Measurements from ENCODE around the gene ANO10.
"Not testable (repeated sequence)": the region's sequence is repeated elsewhere in the genome, so short reads cannot be mapped to it uniquely, and the experiment has no call there.

The ANO10 gene

DNA sequence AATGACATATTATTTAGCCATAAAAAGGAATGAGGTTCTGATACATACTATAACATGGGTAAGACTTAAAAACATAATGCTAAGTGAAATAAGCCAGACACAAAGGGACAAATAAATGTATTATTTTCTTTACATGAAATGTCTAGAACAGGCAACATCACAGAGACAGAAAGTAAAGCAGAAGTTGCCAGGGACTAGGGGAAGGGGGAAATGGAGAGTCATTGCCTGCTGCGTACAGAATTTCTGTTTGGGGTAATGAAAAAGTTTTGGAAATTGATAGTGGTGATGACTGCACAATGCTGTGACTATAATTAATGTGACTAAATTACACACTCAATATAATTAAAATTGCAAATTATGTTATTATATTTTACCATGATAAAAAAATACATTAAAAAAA lies 99.9 kb downstream of the ANO10 start:
- DNase-seq (ENCODE audit: low read depth in 2 of 2) = no peak

DNA sequence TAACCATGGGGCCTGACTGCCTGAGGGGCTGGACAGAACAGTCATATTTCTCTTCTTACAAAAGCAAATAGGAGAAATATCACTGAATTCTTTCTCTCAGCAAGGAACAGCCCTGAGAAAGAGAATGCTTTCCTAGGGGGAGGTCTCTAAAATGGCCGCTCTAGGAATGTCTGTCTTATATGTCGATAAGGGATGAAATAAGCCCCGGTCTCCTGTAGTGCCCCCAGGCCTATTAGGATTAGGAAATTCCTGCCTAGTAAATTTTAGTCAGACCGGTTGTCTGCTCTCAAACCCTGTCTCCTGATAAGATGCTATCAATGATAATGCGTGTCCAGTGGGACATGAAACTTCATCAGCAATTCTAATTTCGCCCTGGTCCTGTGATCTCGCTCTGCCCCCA lies 103.3 kb downstream of the ANO10 start:
- not testable (repeated sequence) for DNase-seq (ENCODE audit: low read depth in 2 of 2)

DNA sequence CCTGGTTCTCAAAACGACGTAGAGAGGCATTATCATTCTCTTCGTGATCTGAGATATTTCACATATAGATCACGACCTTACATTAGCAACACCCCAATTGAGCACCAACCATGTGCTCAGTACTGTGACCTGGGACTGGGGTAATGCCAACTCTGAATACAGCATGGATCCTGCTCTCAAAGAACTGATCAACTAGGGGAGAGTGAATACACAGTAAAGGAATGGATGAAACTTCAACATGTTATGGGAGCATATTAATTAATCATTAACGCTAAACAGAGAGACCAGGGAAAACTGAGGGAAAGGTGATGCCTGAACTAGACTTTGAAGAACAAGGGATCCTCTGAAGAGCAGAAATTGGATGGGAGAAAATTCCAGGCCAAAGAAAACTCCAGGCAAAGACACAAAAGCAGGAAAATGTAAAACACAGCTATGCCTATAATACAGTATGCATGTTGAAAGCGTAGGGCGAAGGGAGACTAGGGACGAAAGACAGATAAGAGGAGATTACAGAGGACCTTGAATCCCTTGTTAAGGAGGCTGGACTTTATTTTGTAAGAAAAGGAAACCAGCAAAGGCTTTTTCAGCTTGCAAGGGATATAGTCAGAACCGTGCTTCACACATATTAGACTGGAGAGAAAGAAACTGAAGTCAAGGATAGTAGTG lies 105.7 kb downstream of the ANO10 start:
- DNase-seq (ENCODE audit: low read depth in 2 of 2) = no peak

DNA sequence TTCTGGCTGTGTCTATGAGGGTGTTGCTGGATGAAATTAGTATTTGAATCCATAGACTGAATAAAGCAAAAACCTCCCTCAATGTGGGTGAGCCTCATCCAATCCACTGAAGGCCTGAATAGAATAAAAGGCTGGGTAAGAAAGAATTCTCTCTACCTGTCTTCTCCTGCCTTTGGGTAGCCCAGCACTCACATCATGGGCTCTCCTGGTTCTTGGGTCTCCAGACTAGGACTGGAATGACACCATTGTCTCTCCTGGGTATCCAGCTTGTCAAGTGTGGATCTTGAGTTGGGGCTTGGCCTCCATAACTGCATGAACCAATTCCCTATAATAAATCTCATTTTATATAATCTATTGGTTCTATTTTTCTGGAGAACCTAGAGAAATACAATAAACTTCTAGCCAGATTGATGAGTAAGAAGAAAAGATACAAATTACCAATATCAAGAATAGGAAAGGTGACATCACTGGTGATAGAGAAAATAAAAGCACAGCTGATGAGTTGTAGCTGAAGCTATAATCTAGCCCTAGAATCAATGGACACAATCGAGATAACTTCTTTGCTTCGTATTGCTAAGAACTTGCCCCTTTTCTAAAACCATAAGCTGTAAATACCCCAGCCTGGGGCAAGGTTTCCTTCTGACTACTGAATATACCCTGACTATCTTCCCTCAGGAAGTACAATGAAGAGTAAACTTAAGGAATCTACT lies 106.4 kb downstream of the ANO10 start:
- no peak for DNase-seq (ENCODE audit: low read depth in 2 of 2)

DNA sequence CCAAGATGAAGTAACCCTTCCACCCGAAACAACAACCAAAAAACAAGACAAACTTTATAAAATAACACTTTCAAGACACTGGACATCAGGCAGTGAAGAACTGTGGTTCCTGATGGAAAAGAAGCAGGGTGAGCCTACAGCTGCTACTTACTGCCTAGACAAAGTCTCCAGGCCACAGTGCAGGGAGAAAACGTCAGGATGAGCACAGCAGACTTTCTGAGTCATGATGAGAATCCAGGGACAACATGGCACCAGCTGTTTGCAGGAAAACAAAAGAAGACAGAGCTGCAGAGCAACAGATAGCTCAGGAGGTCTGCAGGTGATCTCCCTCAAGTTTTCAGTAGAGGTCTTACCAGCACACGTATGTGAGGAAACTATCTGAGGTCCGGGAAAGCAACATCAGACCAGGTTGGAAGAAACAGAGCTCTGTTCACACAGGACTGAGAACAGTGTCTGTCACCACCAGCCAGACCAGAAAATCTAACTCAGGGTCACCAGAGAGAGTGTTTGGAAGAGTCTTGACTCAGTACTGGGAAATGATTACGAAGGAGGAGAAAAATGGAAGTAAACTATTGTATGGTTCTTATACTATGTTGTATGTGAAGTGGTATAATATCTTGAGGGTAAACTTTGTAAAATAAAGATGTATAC lies 108.9 kb downstream of the ANO10 start:
- no peak for DNase-seq (ENCODE audit: low read depth in 2 of 2)

DNA sequence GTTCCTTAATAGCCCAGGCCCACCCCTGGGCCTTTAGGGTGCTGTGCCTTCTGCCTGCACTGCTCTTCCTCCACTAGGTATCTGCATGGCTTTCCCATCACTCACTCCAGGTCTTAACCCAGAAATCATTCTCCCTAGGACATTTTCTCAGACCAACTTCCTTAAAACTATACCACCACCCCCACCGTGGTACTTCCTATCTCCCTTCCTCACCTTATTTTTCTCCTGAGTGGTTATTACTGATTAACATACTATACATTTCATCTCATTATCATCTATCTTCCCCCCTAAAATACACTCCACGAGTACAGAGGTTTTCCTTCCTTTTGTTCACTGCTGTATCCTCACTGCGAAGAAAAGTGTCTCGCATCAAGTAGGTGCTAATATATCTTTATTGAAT lies 115.2 kb downstream of the ANO10 start:
- no peak for DNase-seq (ENCODE audit: low read depth in 2 of 2)

DNA sequence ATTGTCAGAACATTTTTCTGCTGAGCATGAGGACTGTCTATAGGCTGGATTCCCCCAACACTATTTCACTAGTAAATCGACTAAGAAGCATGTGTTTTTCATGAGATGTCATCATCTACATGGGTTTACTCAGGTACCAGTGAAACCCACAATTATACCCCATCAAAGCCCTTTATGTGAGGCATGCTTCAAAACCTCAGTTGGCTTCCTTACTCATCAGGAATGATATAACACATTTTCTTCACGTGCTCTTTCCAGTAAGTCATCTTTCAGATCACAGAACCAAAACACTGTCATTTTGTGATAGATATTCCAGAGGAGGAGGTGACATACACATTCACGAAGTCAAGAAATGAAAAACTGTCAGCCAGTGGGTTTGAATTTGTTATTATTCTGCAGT lies 116.5 kb downstream of the ANO10 start:
- DNase-seq (ENCODE audit: low read depth in 2 of 2) = no peak

DNA sequence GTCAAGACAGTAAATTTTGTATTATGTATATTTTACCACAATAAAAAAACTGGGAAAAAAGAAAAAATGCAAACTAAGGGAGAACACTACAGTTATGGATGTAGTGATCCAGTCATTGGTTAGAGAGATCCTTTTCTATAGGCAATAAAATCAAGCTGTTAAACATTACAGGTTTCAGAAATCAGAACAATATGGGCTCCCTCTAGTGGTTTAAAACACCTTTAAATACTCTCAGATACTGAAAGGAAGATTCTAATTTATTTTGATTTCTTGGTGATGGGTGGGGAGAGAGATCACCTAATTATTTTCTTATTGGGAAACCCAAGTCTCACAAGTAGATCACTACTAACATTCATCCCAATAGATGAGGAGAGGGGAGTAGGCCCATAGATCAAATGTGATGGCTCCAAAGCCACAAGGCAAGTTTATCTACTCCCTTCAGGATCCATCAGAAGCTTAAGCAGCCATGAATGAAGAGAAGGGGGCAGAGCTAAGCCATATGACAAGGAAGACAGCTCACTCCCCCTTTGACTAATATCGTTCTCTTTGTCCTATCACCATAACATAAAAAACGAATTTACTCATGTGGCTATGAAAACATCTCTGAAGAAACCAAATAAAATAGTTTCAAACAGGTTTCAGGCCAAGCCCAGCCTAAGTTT lies 118.6 kb downstream of the ANO10 start:
- no peak for DNase-seq (ENCODE audit: low read depth in 2 of 2)

DNA sequence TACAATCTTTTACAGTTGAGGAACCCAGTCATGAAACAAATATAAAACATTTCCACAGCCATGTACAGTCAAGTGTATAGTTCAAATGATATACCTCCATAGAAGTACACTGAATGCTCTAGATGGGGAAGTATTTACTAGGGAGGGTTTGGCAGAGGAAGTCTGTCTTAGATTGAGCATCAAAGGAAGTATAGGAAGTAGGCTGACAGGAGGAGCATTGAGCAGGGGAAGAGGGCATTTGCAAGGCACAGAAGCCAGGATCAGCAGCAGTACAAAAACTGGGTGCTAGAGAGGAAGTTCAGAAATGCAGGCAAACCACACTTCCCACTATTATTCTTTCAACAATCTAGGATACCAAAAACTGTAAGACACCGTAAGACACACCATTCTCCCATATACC lies 122.6 kb downstream of the ANO10 start:
- DNase-seq (ENCODE audit: low read depth in 2 of 2) = no peak

DNA sequence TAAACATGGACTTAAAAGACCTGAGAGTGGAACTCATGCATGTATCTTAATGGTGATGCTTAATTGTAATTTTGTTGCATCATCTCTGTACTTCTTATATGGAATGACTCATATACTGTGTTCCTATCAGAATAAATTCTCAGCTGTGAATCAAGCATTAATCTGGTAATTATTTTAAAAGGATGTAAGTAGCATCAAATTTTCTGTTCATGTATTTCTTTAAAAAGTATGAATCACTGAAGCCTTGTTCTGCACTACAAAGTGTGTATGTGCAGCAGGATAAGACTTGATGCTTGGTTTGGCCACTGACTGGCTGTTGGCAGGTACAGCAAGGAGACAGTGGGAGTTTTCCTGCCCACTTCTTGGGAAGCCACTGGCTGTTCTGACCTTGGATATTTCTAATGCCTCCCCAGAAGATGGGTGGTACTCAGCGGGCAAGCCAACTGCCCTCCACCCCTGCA lies 123.9 kb downstream of the ANO10 start:
- no peak for DNase-seq (ENCODE audit: low read depth in 2 of 2)

DNA sequence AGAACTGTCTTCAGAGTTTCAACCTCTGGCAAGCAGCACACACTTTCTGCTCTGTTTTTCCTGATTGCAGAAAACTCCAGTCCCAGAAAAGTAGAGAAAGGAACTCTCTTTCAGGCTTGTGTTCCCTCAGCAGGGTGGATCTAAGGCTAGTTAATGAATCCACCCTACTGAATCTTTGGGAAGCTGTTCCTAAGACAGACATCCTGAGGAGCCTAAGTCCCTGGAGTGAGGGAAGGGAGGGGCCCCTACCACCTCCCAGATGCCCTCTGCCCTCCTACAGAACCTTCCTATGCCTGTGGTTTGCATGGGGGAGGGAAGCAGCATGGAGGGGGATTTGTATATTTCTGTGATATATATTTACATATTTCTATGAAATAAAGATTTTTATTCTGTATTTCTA lies 124.4 kb downstream of the ANO10 start:
- no peak for DNase-seq (ENCODE audit: low read depth in 2 of 2)

DNA sequence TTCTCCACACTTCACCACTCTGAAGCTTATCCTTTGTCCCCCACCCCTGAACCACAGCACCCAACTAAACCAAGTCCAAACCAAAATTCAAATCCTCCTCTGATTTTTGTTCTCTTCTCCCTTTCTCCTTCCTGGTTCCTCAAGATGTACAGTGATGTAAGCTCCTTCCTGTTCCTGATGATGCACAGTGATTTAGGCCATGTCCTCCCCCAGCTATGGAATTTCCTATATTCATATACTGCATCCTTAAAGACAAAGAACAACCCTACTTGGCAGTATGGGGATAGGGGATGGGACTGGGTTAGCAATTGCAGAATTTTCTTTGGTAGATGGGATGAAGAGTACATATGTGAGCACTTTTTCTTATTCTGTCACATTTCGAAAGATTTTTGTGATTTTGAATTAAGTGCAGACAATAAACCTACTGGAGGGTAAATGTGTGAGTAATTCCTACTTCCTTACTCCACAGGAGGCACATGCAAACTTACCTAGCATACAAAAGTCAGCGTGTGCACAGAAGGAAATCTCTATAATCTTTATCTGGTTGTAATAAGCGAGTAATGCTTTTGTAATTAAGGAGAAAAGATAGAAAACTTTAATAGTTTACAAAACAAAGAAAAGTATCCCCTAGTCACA lies 125.0 kb downstream of the ANO10 start:
- DNase-seq (ENCODE audit: low read depth in 2 of 2) = no peak

DNA sequence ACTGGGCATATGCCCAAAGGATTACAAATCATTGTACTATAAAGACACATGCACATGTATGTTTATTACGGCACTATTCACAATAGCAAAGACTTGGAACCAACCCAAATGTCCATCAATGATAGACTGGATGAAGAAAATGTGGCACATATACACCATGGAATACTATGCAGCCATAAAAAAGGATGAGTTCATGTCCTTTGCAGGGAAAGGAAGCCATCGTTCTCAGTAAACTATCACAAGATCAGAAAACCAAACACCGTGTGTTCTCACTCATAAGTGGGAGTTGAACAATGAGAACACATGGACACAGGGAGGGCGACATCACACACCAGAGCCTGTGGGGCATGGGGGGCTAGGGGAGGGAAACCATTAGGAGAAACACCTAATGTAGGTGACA lies 128.9 kb downstream of the ANO10 start:
- not testable (repeated sequence) for DNase-seq (ENCODE audit: low read depth in 2 of 2)

DNA sequence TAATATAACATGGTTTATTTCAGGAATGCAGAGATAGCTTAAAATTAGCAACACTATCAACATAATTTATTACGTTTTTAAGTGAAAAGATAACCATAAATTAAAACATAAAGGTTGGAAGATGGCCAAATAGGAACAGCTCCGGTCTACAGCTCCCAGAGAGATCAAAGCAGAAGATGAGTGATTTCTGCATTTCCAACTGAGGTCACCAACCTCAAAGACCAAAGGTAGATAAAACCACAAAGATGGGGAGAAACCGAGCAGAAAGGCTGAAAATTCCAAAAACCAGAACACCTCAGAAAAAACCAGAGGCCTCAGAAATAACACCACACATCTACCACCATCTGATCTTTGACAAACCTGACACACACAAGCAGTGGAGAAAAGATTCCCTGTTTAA lies 130.0 kb downstream of the ANO10 start:
- DNase-seq (ENCODE audit: low read depth in 2 of 2) = not testable (repeated sequence)

DNA sequence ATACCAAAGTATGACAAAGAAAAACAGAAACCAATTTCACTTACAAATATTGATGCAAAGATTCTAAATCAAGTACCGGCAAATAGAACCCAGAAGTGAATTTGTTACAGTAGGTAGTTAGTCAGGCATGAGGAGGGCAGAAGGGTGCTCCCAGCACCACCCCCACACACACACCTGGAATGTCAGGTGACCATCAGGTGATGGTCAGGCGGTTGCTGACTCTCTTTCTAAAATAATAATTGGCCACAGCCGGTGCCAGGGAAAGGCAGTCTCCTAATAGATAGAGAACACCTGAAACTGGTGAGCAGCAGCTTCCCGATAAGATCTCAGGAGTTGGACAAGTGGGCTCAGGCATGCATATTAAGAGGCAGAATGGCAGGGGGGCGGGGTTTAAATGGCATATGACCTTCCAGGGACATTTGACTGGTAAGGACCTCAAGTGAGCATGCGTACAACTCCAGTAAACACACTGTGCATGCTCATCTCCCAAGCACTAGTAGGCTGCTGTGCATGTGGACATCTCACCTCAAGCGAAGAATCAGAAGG lies 131.1 kb downstream of the ANO10 start:
- DNase-seq (ENCODE audit: low read depth in 2 of 2) = no peak

DNA sequence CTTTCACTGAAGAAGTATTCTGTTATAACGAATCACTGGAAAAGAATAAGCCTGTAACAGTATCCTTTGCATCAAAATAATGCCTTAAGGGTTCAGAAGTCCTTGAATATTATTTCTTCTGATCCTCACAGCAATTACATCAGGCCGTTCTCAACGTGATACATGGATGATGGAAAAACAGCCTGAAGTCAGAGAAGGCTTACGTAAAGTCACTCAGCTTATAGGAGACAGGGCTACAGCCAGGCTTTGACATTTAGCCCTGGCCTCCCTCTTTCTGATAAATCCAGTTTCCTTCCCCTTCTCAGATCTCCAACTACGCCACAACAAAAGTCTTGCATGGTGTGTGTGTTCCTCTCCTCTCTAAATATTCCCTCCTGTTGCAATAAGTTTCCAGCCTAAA lies 131.9 kb downstream of the ANO10 start:
- no peak for DNase-seq (ENCODE audit: low read depth in 2 of 2)

DNA sequence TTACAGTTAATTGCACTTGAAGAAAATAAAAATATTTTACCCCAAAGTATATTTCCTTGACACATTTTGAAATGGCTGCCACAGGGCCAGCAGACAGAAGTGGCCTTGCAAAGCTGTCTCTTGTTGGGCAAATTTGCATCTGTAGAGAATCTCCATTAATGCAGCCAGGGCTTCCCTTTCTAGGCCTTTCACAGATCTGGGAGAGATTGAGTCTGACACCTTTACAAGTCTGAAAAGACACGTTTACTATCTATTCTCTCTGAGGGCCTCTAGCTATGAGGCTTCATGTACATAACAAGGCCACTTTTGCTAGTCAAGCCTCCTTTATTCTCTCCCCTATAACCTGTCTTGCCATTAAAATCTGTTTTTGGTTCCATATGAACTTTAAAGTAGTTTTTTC lies 135.9 kb downstream of the ANO10 start:
- no peak for DNase-seq (ENCODE audit: low read depth in 2 of 2)

DNA sequence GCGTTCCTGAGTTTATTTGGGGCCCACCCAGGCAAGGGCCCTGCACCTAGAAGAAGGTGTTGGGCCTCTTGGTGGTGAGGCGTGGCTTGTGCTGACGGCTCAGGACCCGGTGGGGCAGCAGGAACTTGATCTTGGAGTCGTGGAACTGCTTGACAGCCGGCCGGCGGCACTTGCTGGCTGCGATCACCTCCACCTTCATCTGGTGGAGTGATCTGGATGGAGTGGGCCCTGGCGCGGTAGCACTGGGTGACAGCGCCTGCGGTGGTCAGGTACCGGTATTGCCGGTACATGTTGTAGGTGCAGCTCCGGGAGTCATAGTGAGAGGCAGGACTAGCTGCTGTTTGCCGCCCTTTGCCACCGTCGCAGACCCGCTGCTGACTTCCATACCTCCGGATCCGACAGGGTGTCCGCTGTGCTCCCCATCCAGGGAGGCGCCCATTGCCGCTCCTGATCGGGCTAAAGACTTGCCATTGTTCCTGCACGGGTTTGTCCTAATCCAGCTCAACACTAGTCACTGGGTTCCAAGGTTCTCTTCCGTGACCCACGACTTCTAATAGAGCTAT lies 136.8 kb downstream of the ANO10 start:
- no peak for DNase-seq (ENCODE audit: low read depth in 2 of 2)

DNA sequence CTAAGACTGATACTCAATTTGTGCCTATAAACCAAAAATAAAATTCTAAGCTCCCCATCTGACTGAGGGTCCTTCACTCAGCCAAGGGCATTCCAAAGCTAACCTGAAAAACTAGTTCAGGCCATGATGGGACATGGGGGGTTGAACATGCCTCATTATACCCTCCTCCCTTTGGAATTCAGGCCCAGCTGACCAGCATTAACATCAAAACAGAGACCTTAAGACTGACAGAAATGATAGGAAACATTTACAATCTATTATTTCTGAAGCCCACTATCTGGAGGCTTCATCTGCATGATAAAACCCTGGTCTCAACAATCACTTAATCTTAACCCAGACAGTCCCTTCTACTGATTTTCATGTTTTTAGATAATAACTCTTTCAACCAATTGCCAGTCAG lies 140.4 kb downstream of the ANO10 start:
- no peak for DNase-seq (ENCODE audit: low read depth in 2 of 2)

DNA sequence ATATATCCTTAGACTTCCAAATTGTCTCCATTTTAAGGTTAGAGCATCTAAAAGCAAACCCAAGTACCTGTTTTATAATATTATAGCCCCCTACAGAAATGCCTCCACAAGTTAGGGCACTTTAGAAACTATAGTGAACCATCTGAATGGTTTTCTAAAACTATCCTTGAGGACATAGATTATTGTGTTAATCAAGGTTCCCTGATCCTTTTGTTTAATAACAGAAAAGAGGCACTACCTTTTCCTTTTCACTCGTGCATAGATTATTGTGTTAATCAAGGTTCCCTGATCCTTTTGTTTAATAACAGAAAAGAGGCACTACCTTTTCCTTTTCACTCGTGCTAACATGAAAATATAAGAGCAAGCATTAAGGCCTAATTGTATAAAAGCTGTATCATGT lies 143.0 kb downstream of the ANO10 start:
- not testable (repeated sequence) for DNase-seq (ENCODE audit: low read depth in 2 of 2)

DNA sequence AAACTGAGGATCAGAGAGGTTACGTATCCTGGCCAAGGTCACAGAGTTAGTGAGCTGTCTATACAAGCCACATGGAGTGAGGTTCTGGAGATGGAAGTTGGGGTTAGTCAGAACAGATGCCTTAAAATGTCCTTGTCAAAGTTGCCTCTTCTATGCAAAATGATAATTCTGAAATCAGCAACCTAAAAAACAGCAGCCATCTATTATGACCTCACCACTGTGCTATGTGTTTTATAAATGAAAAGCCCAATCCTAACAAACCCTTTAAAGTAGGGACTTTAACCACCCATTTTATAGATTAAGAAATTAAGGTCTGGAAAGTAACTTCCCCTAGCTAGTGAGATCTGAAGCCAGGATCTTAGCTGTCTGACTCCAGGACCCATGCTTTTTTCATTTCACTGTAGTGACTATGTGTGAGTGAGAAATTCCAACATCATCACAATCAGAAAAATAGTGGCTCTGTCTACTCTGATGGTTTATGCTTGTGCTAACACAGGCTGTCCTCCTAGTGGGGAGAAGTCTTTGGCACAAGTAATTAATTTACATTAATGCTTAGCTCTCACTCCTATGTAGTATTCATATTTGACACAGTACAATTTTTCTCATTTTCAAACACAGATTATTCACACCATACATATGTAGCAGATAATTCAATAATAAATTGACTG lies 143.6 kb downstream of the ANO10 start:
- no peak for DNase-seq (ENCODE audit: low read depth in 2 of 2)

Data from stimulated activated CD8-positive, alpha-beta memory T cell treated with anti-CD3 and anti-CD28 coated beads, Interleukin-15, amount 100 ng/mL, for 4 hours (primary cell).